GM12878 (cell line): ENCODE data around the gene PRKAR2B. TPM values are rescaled to one million over a fixed set of nuclear protein-coding genes. Genes with fewer than 3 reads are reported as not detected.
A peak's percentile ranks its signal among the peaks of the same experiment; 100 is the strongest.

Experiments
- ATAC-seq: fragments of 200-7000 bp; cut with Tn5 transposase; 3 replicates; pipeline ENCODE4 v1.9.1; 2020; ENCODE audit warnings: mild to moderate bottlenecking, moderate library complexity
- BruUV-seq: library from RNA; stranded (reverse); fragments of 400-500 nt; replicated peaks from 2 replicates; lab custom pipeline; 2021; lab: Mats Ljungman, UMichigan
- CTCF ChIA-PET: fragments of 300-600 bp; sonication (Branson Sonifier 250); formaldehyde crosslinking; extraction: SDS; loops from one replicate; lab custom pipeline; 2021; ENCODE audit warnings: inconsistent platforms; lab: Yijun Ruan, JAX
- POLR2A ChIA-PET: fragments of 350-600 bp; formaldehyde crosslinking; extraction: SDS; loops from one replicate; lab custom pipeline; 2021; ENCODE audit warnings: inconsistent platforms; lab: Charles Lee
- RAD21 ChIA-PET: fragments of 300-600 bp; sonication (Branson Sonifier 250); formaldehyde crosslinking; loops from one replicate; lab custom pipeline; 2023; ENCODE audit warnings: antibody characterized with exemption; ENCODE audit not compliant: unreplicated experiment; lab: Charles Lee
- SMC1A ChIA-PET: fragments of 300-600 bp; sonication (Branson Sonifier 250); formaldehyde crosslinking; loops from one replicate; lab custom pipeline; 2023; ENCODE audit not compliant: unreplicated experiment, uncharacterized antibody; lab: Charles Lee
- DNase-seq: peaks from one replicate; pipeline ENCODE4 v3.0.0-alpha.2; 2011; ENCODE audit warnings: low read depth, low spot score
- FAIRE-seq: peaks from 3 replicates; lab custom pipeline; 2011; peaks lifted over from hg19 to GRCh38; lab: Jason Lieb, UNC
- H2AFZ ChIP-seq: 2 replicates; pipeline ENCODE4 v1.6.0; 2011; ENCODE audit warnings: low read depth, low read length, control low read depth; ENCODE audit not compliant: control insufficient read depth
- H3K27ac ChIP-seq: 2 replicates; pipeline ENCODE4 v1.5.1; 2011; ENCODE audit warnings: control low read depth; ENCODE audit not compliant: control insufficient read depth, insufficient read depth
- H3K27me3 ChIP-seq, 2 experiments: replicated peaks in 1 of 2; 2 replicates each; pipeline versions ENCODE4 v1.6.0 to v1.6.1; 2011; ENCODE audit warnings: low read length in 1 of 2; ENCODE audit not compliant: control insufficient read depth in 2 of 2, insufficient read depth in 2 of 2
- H3K36me3 ChIP-seq, 2 experiments: 2 replicates each; pipeline ENCODE4 v1.5.1; 2011; ENCODE audit warnings: low read length in 1 of 2; ENCODE audit not compliant: control insufficient read depth in 2 of 2, insufficient read depth in 2 of 2
- H3K4me1 ChIP-seq: 2 replicates; pipeline ENCODE4 v1.6.1; 2011; ENCODE audit warnings: mild to moderate bottlenecking, low read length, moderate library complexity, mixed read lengths; ENCODE audit not compliant: control insufficient read depth, insufficient read depth
- H3K4me2 ChIP-seq: 2 replicates; pipeline ENCODE4 v1.6.0; 2011; ENCODE audit warnings: control low read depth; ENCODE audit not compliant: control insufficient read depth, insufficient read depth
- H3K4me3 ChIP-seq: fragments of 200-600 bp; sonication (generic); 2 replicates; pipeline ENCODE4 v1.5.1; 2016
- H3K79me2 ChIP-seq: 2 replicates; pipeline ENCODE4 v1.6.0; 2011; ENCODE audit warnings: low read length; ENCODE audit not compliant: control insufficient read depth, insufficient read depth
- H3K9ac ChIP-seq: 2 replicates; pipeline ENCODE4 v1.8.0; 2011; ENCODE audit warnings: low read length, control low read depth, mixed read lengths; ENCODE audit not compliant: control insufficient read depth, insufficient read depth
- H3K9me3 ChIP-seq: replicated peaks from 3 replicates; pipeline ENCODE4 v1.5.1; 2011; ENCODE audit warnings: mild to moderate bottlenecking, low read length; ENCODE audit not compliant: control insufficient read depth, insufficient read depth
- H4K20me1 ChIP-seq: 2 replicates; pipeline ENCODE4 v1.6.0; 2011; ENCODE audit not compliant: control insufficient read depth, insufficient read depth
- JUNB ChIP-seq: IDR thresholded peaks from 2 replicates; pipeline ENCODE4 v1.6.1; 2016; ENCODE audit warnings: antibody characterized with exemption, mild to moderate bottlenecking
- NFYA ChIP-seq: IDR thresholded peaks from 2 replicates; pipeline ENCODE4 v1.6.1; 2011; ENCODE audit warnings: low read depth, mild to moderate bottlenecking, low read length, improper control_type of control experiment, borderline replicate concordance
- STAT3 ChIP-seq: IDR thresholded peaks from 2 replicates; pipeline ENCODE4 v1.6.1; 2011; ENCODE audit warnings: low read depth, low read length, improper control_type of control experiment
- TCF12 ChIP-seq: IDR thresholded peaks from 2 replicates; pipeline ENCODE4 v1.6.1; 2011; ENCODE audit warnings: low read depth, mild to moderate bottlenecking, low read length
- ZNF274 ChIP-seq: IDR thresholded peaks from one replicate; pipeline ENCODE4 v1.8.0; 2011; ENCODE audit not compliant: insufficient read length, insufficient read depth
- WGBS: methylation state at CpG from one replicate; pipeline ENCODE4 v1.1.6; 2016; ENCODE audit warnings: low lambda C conversion rate; ENCODE audit not compliant: insufficient replicate concordance, insufficient coverage; ENCODE audit errors: missing lambda C conversion rate; 5-methylcytosine and 5-hydroxymethylcytosine counted together
- in situ Hi-C: fragments of 300-500 bp; cut with MboI; formaldehyde crosslinking; loops from 9 replicates; pipeline ENCODE4 v1.14.3; 2018; ENCODE audit warnings: mixed read lengths
- intact Hi-C: fragments of 100-400 bp; cut with micrococcal nuclease; formaldehyde crosslinking; loops from one replicate; pipeline ENCODE4 v1.14.2; 2022; ENCODE audit not compliant: unreplicated experiment
- polyA plus RNA-seq, 11 experiments: library from polyadenylated mRNA; depleted of rRNA in 4 of 11; unstranded in 6 of 11; stranded (reverse) in 5 of 11; fragments of >200 nt; fragmentation: Nextera tagmentation in 4 of 11; fragmentation: Illumina TruSeq in 1 of 11; extraction: Ambion mirVana in 4 of 11; extraction: Trizol in 1 of 11; gene quantifications; 1 replicate in 1 of 11; 2 replicates in 10 of 11; pipeline versions ENCODE4 v1.2.1 to v1.2.3, GENCODE V29; 2011 to 2016; ENCODE audit warnings: inconsistent platforms in 2 of 11, missing spikeins in 2 of 11, low read depth in 1 of 11
- total RNA-seq, 4 experiments: library from RNA; depleted of rRNA in 3 of 4; stranded (reverse); fragments of >200 nt in 3 of 4; fragmentation: Illumina TruSeq in 1 of 4; extraction: Trizol in 1 of 4; gene quantifications; 2 replicates each; pipeline versions ENCODE4 v1.2.1 to v1.2.3, GENCODE V29; 2013 to 2021
- TF ChIP-seq, protein P1 (sequence below): fragments of 450-650 bp; IDR thresholded peaks from 2 replicates; pipeline ENCODE4 v1.6.1; 2017; ENCODE audit warnings: mild to moderate bottlenecking, low read depth, inconsistent platforms; ENCODE audit not compliant: poor library complexity, severe bottlenecking

Gene PRKAR2B
- total and polyA plus RNA-seq, 10 of the 15 experiments (the other 5 are each of a cell fraction or from before 2014, with no cell fraction given) = 0.01 to 0.18 (median 0.04) TPM; not detected in 4

DNA sequence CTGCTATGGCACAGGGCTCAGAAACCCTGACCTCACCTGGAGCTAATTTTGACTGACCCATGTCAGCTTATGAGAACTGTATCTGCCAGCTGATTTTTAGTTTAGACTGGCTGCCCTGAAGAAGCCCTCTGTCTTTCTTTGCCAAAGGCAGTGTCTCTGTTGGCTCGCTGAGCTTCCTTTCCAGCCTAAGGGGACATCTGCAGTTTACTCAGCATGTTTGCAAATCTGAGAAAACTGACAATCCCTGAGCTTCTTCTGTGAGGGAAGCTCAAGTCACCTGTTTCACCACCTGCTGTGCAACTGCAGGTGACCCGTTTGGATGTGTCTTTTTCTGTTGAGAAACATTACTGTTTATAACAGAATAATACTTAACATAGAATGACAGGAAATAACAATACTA lies 46.0 kb downstream of the PRKAR2B start:
- H3K9me3 ChIP-seq = no peaks in the 10 kb centered on the region
- FAIRE-seq = no peak
- no peak overlapping the region for H3K9ac ChIP-seq
- 0 out of 4 replicates have a peak, but pooled peaks cover 0 to 3% of the 10 kb centered on the region in 2 experiments for H3K27me3 ChIP-seq
- no peaks in the 10 kb centered on the region for H3K36me3 ChIP-seq
- intact Hi-C loops = no loop called here
- 0% methylated on average over 2 of the region's 2 CpGs for WGBS
- no peak overlapping the region for H2AFZ ChIP-seq
- TF ChIP-seq, protein P1, sequence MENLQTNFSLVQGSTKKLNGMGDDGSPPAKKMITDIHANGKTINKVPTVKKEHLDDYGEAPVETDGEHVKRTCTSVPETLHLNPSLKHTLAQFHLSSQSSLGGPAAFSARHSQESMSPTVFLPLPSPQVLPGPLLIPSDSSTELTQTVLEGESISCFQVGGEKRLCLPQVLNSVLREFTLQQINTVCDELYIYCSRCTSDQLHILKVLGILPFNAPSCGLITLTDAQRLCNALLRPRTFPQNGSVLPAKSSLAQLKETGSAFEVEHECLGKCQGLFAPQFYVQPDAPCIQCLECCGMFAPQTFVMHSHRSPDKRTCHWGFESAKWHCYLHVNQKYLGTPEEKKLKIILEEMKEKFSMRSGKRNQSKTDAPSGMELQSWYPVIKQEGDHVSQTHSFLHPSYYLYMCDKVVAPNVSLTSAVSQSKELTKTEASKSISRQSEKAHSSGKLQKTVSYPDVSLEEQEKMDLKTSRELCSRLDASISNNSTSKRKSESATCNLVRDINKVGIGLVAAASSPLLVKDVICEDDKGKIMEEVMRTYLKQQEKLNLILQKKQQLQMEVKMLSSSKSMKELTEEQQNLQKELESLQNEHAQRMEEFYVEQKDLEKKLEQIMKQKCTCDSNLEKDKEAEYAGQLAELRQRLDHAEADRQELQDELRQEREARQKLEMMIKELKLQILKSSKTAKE = no peak
- TF ChIP-seq ZNF274 (no peak), TCF12 (no peak), NFYA (no peak), STAT3 (no peak), JUNB (peak; percentile 15; the same call in 1 of the 2 replicates)
- in situ Hi-C loops = no loop called here
- no peaks in the 10 kb centered on the region for H4K20me1 ChIP-seq
- H3K4me1 ChIP-seq = no peaks in the 10 kb centered on the region
- no peaks in the 10 kb centered on the region for H3K79me2 ChIP-seq
- no peak overlapping the region for H3K4me3 ChIP-seq
- ChIA-PET POLR2A (interaction anchor here (0.6 kb wide), 1 partner anchor 11 kb away, joined by 4 read pairs; no protein-coding TSS in a partner anchor), CTCF (no interaction called here), SMC1A (interaction anchor here (0.9 to 1.3 kb wide), 2 partner anchors 12 to 59 kb away, joined by 3 to 4 read pairs; no protein-coding TSS in a partner anchor), RAD21 (interaction anchor here (1.4 kb wide), 1 partner anchor 298 kb away, joined by 4 read pairs; no protein-coding TSS in a partner anchor)
- no peak for DNase-seq
- BruUV-seq = no TSS peak
- no peak for ATAC-seq
- no peak overlapping the region for H3K4me2 ChIP-seq
- no peak overlapping the region for H3K27ac ChIP-seq
